Right lobe of liver (tissue), 6 donors: ENCODE measurements around the gene SLC16A12. TPM values are rescaled to one million over a fixed set of nuclear protein-coding genes. Genes with fewer than 3 reads are reported as not detected.

Experiments used
- ATAC-seq, 4 donors: fragments of 200-7000 bp; cut with Tn5 transposase; one replicate each; pipeline ENCODE4 v1.9.1; 2020; ENCODE audit warnings: mild to moderate bottlenecking in 4 of 4, moderate library complexity in 4 of 4
- DNase-seq, 3 donors: peaks; one replicate each; pipeline ENCODE4 v3.0.0-alpha.2; 2020
- H3K27ac ChIP-seq, 3 donors: fragments of 200-600 bp; one replicate each; pipeline ENCODE4 v1.8.0; 2022
- H3K27me3 ChIP-seq, 2 donors: fragments of 200-600 bp; one replicate each; pipeline ENCODE4 v1.8.0; 2022
- H3K36me3 ChIP-seq, 4 donors: fragments of 200-600 bp; sonication (generic) in 1 of 4; one replicate each; pipeline versions ENCODE4 v1.5.1 to v1.8.0; 2017 to 2022; ENCODE audit warnings: control low read depth in 1 of 4
- H3K4me1 ChIP-seq, 4 donors: fragments of 200-600 bp; sonication (generic) in 1 of 4; one replicate each; pipeline versions ENCODE4 v1.5.1 to v1.8.0; 2017 to 2022; ENCODE audit warnings: control low read depth in 1 of 4
- H3K4me3 ChIP-seq, 3 donors: fragments of 200-600 bp; one replicate each; pipeline ENCODE4 v1.8.0; 2022
- H3K9me3 ChIP-seq, 4 donors: fragments of 200-600 bp; sonication (generic) in 1 of 4; one replicate each; pipeline versions ENCODE4 v1.5.1 to v1.8.0; 2017 to 2022; ENCODE audit warnings: control low read depth in 1 of 4
- POLR2A ChIP-seq: fragments of 450-650 bp; IDR thresholded peaks from one replicate; pipeline ENCODE4 v1.6.1; 2017; ENCODE audit warnings: antibody characterized with exemption, mild to moderate bottlenecking
- WGBS: methylation state at CpG from one replicate; pipeline ENCODE4 v1.1.6; 2018; ENCODE audit warnings: low coverage, low lambda C conversion rate; ENCODE audit not compliant: insufficient coverage; ENCODE audit errors: missing lambda C conversion rate; 5-methylcytosine and 5-hydroxymethylcytosine counted together
- intact Hi-C, 2 donors: fragments of 100-400 bp; cut with DNase I; formaldehyde crosslinking; loops; one replicate each; pipeline versions ENCODE4 v1.11.2 to v1.14.1; 2022
- total RNA-seq, 6 experiments: library from RNA; depleted of rRNA in 2 of 6; stranded (reverse); fragments of >200 nt in 2 of 6; fragmentation: NEBNext Ultra II Directional in 3 of 6; extraction: Animal tissue kit (Norgen Biotek cat#: 25700) in 3 of 6; gene quantifications; one replicate each; pipeline versions ENCODE4 v1.1.0 to v1.2.4, GENCODE V29; 2016 to 2023
- TF ChIP-seq, protein P1 (sequence below), 4 donors: fragments of 200-600 bp in 3 of 4; fragments of 450-650 bp in 1 of 4; IDR thresholded peaks; one replicate each; pipeline versions ENCODE4 v1.5.1 to v1.8.0; 2016 to 2022; ENCODE audit warnings: antibody characterized with exemption in 4 of 4, mild to moderate bottlenecking in 2 of 4
- donor health status: DM: no; HTN: yes; CAD: no.
- donor health status: DM: no; HTN: no; CAD: no.
- donor health status: DM: no; HTN: no; CAD: no.
- donor health status: DM: no; HTN: yes; CAD: no.
- donor health status: DM: no; HTN: yes; CAD: no.

Gene SLC16A12
- total RNA-seq, 6 experiments from 2014 or later, result 0.20 to 6.1 (median 0.80) TPM

DNA sequence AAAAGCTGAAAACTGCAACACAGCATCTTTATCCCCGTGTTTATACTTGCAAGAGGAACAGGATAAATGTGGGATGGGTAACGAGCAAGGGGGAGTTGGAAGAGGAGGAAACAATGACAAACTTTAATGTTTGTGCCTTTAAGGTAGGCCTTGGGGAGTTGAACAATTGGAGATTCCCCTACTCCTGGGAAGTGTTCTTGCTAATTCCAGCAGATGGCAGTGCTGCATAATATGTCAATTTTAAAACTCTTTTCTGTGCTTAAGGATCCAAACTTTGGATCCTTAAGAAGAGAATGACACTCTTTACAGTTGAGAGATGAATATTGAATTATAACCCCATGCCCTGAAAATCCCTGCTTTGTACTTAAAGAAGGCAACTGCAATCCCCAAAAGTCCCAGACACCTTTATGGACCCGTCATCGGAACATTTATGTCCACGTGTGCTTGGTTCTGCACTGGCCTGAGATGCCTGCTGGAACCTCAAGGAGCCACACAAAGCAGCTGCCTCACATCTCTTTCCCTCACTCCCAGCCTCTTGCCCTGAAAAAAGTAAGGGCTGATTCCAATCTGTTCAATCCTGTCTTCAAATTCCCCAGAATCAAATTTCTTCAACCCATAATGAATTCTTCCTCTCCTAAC, 109.0 kb downstream of the SLC16A12 start:
- no peak for DNase-seq

DNA sequence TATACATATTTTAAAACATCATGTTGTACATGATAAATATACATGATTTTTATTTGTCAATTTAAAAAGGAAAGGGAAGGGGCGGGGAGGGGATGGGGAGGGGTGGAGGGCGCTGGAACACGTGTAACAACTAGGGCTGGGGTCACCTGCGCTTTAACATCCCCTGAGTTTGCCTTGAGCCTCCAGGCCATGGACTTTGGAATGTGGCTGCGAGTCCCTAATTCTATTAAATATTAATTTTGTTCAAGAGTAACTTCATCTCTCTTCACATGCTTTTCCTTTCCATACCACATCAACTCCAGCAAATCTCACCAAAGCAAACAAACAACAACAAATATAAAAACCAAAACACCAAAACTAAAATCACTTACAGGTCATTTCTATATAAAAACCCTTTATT, 110.4 kb downstream of the SLC16A12 start:
- Histone ChIP-seq H3K36me3 (no peaks in the 10 kb centered on the region), H3K4me1 (peaks cover 0 to 16% (median 5%) of the 10 kb centered on the region in 4 donors), H3K27ac (peak overlapping the region in 2 of 3 donors; percentile 61 to 82), H3K27me3 (no peaks in the 10 kb centered on the region), H3K4me3 (no peak overlapping the region), H3K9me3 (no peaks in the 10 kb centered on the region)
- ATAC-seq (peak; percentile 71 to 85 (median 74)), DNase-seq (peak in 2 of 3 donors; percentile 34 to 61)
- TF ChIP-seq, protein P1, sequence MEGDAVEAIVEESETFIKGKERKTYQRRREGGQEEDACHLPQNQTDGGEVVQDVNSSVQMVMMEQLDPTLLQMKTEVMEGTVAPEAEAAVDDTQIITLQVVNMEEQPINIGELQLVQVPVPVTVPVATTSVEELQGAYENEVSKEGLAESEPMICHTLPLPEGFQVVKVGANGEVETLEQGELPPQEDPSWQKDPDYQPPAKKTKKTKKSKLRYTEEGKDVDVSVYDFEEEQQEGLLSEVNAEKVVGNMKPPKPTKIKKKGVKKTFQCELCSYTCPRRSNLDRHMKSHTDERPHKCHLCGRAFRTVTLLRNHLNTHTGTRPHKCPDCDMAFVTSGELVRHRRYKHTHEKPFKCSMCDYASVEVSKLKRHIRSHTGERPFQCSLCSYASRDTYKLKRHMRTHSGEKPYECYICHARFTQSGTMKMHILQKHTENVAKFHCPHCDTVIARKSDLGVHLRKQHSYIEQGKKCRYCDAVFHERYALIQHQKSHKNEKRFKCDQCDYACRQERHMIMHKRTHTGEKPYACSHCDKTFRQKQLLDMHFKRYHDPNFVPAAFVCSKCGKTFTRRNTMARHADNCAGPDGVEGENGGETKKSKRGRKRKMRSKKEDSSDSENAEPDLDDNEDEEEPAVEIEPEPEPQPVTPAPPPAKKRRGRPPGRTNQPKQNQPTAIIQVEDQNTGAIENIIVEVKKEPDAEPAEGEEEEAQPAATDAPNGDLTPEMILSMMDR (IDR thresholded peaks at IDR 0.05), result no peak
- TF ChIP-seq POLR2A, result no peak
- intact Hi-C loops, result loop anchor here in 1 of 2 donors (10.0 kb wide), 1 partner anchor 140 kb away; no protein-coding TSS in a partner anchor
- WGBS, result 34% methylated on average over 5 of the region's 5 CpGs

More for the DNA sequence above, 109.0 kb downstream of the SLC16A12 start:
- ATAC-seq, result peak; percentile 83 to 89 (median 89)
- peak overlapping the region in 1 of 3 donors; percentile 82 for H3K27ac ChIP-seq
- H3K4me1 ChIP-seq, result peaks cover 0 to 16% (median 5%) of the 10 kb centered on the region in 4 donors
- intact Hi-C loops, result loop anchor here in 1 of 2 donors (10.0 kb wide), 1 partner anchor 138 kb away; no protein-coding TSS in a partner anchor
- TF ChIP-seq, protein P1 (IDR thresholded peaks at IDR 0.05), result peak; percentile 78 to 87 (median 82)
- TF ChIP-seq POLR2A, result no peak
- H3K27me3 ChIP-seq, result no peaks in the 10 kb centered on the region
- no peaks in the 10 kb centered on the region for H3K9me3 ChIP-seq
- H3K4me3 ChIP-seq, result no peak overlapping the region
- 56% methylated on average over 5 of the region's 5 CpGs for WGBS
- no peaks in the 10 kb centered on the region for H3K36me3 ChIP-seq

DNA sequence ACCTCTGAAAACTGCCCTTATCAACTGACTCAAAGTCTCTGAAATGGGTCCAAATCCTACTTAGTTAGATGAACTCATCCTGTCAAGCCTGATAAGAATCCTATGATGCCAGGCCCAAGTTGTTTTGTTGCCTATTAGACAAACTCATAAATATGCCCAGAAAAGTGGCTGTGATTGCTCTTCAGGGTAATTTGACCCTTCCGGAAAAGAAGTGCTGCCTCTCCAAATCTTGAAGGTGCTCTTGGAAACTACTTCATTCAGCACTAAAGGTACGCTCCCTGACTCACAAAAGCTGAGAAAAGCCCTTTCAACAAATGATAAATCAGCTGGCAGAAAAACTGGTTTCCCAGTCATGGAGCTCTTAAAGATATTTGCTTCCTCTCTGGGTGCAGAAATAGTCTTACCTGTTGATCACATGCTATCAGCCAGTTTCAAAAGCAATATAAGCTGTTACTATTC, 114.3 kb downstream of the SLC16A12 start:
- 94% methylated on average over 2 of the region's 2 CpGs for WGBS
- Histone ChIP-seq H3K27ac (no peak overlapping the region), H3K9me3 (no peaks in the 10 kb centered on the region), H3K27me3 (no peaks in the 10 kb centered on the region), H3K4me3 (no peak overlapping the region), H3K4me1 (peaks cover 0 to 23% (median 10%) of the 10 kb centered on the region in 4 donors), H3K36me3 (no peaks in the 10 kb centered on the region)
- no peak for DNase-seq
- TF ChIP-seq, protein P1 (IDR thresholded peaks at IDR 0.05), result no peak
- TF ChIP-seq POLR2A, result no peak
- intact Hi-C loops, result loop anchor here in 1 of 2 donors (10.0 kb wide), 1 partner anchor 144 kb away; no protein-coding TSS in a partner anchor
- no peak for ATAC-seq

DNA sequence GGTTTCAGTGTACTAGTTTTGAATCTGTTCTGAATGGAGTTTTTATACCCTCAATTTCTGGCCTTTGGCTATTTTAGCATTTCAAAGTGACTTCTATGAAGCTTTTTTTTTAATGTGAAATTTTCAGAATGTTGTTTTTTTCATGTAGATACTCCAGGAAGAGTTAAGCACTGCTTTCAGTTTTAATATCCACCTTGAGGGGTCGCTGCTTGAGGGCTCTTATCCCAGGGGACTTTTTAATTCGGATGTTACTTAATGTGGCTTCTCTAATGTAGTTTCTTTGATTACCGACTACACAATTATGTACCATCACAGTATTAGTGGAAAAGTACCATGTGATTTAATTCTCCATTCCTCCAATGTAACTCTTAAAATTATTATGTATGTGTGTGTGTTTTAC, 115.8 kb downstream of the SLC16A12 start:
- H3K4me1 ChIP-seq, result peaks cover 0 to 16% (median 7%) of the 10 kb centered on the region in 4 donors

More for the DNA sequence above, 115.8 kb downstream of the SLC16A12 start:
- Histone ChIP-seq H3K27ac (no peak overlapping the region), H3K4me3 (no peak overlapping the region), H3K36me3 (no peaks in the 10 kb centered on the region), H3K9me3 (no peaks in the 10 kb centered on the region), H3K27me3 (no peaks in the 10 kb centered on the region)
- DNase-seq (no peak), ATAC-seq (no peak)
- 59% methylated on average over 3 of the region's 3 CpGs for WGBS
- intact Hi-C loops, result no loop called here
- TF ChIP-seq, protein P1 (IDR thresholded peaks at IDR 0.05), result peak; percentile 9 to 25 (median 22)
- no peak for TF ChIP-seq POLR2A
